SU-DHL-6 (cell line): ENCODE data around the gene RAPGEF6.

Experiments
- EZH2phosphoT487 ChIP-seq: fragments of 200-600 bp; sonication (generic), shearing (Covaris generic); conservative IDR thresholded peaks from 2 replicates; pipeline ENCODE4 v1.6.1; 2018; ENCODE audit warnings: mild to moderate bottlenecking, antibody characterized with exemption, low read length, moderate library complexity, mixed read lengths
- TF ChIP-seq, protein P1 (sequence below): fragments of 200-600 bp; sonication (generic); IDR thresholded peaks from one replicate; pipeline ENCODE4 v1.5.1; 2017; ENCODE audit warnings: antibody characterized with exemption, mild to moderate bottlenecking, low read length, moderate library complexity; ENCODE audit not compliant: insufficient read depth, poor library complexity, severe bottlenecking

- TF ChIP-seq, protein P1, sequence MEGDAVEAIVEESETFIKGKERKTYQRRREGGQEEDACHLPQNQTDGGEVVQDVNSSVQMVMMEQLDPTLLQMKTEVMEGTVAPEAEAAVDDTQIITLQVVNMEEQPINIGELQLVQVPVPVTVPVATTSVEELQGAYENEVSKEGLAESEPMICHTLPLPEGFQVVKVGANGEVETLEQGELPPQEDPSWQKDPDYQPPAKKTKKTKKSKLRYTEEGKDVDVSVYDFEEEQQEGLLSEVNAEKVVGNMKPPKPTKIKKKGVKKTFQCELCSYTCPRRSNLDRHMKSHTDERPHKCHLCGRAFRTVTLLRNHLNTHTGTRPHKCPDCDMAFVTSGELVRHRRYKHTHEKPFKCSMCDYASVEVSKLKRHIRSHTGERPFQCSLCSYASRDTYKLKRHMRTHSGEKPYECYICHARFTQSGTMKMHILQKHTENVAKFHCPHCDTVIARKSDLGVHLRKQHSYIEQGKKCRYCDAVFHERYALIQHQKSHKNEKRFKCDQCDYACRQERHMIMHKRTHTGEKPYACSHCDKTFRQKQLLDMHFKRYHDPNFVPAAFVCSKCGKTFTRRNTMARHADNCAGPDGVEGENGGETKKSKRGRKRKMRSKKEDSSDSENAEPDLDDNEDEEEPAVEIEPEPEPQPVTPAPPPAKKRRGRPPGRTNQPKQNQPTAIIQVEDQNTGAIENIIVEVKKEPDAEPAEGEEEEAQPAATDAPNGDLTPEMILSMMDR: no peak
- no peak for TF ChIP-seq EZH2phosphoT487
Observed at GRCh38 chr5:131617140-131617822, 17.7 kb downstream of the RAPGEF6 start.
